ENCODE data around the gene COPS9.

COPS9 gene

DNA sequence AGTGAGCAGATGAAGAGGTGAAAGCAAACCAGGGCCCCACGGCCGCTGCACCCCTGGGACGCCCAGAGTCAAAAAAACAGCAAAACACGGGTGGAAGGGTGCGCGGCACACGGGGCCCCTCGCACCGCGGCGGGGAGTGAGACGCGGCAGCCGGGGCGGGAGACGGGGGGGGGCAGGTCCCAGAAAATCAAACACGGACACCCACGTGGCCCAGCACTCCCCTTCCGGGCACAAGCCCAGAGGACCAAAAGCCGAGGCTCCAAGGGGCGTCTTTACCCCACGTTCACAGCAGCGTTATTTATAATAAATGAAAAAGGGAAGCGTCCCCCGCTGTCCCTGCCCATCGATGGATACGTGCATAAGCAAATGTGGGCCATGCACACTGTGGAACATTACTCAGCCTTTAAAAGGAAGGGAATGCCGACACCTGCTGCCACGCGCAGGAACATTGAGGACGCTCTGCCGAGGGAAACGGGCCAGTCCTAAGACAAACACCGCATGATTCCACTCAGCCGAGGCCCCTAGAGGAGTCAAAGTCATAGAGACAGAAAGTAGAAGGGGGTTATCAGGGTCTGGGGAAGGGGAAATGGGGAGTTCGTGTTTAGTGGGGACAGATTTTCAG lies 677 bp upstream of the COPS9 start:
- H3K36me3 ChIP-seq (ENCODE audit: control insufficient read depth in 1 of 2, insufficient read depth in 2 of 2, low read length in 2 of 2) = peaks cover 13 to 20% of the 10 kb centered on the region in 2 donors
- no peaks in the 10 kb centered on the region for H3K27me3 ChIP-seq (ENCODE audit: control insufficient read depth in 1 of 2, insufficient read depth in 2 of 2, low read length in 2 of 2)
- peak overlapping the region; percentile 89 to 97 for H3K4me3 ChIP-seq (ENCODE audit: low read depth in 1 of 2, low read length in 2 of 2)
- H3K9me3 ChIP-seq (ENCODE audit: control insufficient read depth in 1 of 2, low read length in 2 of 2) = no peaks in the 10 kb centered on the region
- H3K27ac ChIP-seq (ENCODE audit: low read depth, low read length) = no peak overlapping the region
- peak overlapping the region; percentile 59 to 64 for H3K9ac ChIP-seq (ENCODE audit: low read depth in 1 of 2, low read length in 2 of 2)
- H3K4me1 ChIP-seq (ENCODE audit: control insufficient read depth in 1 of 2, insufficient read depth in 2 of 2, low read length in 2 of 2) = peaks cover 11 to 14% of the 10 kb centered on the region in 2 donors

DNA sequence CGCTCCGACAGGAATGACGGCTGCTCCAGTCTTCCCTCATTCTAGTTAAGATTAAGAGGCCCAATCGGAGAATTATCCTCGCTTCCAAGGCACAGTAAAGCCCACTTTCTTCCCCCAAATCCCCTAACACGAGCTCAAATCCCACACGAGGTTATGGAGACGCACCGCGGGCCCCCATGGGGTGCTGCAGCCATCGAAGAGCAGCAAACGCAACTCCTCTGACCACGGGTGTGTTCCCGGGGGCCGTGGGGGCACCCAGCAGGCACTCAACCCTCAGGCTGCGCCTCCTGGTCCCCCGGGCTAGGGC lies 446 bp downstream of the COPS9 start:
- Histone ChIP-seq H3K9me3 (ENCODE audit: control insufficient read depth in 1 of 2, low read length in 2 of 2) (no peaks in the 10 kb centered on the region), H3K4me3 (ENCODE audit: low read depth in 1 of 2, low read length in 2 of 2) (peak overlapping the region; percentile 89 to 97), H3K27me3 (ENCODE audit: control insufficient read depth in 1 of 2, insufficient read depth in 2 of 2, low read length in 2 of 2) (no peaks in the 10 kb centered on the region), H3K36me3 (ENCODE audit: control insufficient read depth in 1 of 2, insufficient read depth in 2 of 2, low read length in 2 of 2) (peaks cover 19 to 31% of the 10 kb centered on the region in 2 donors), H3K9ac (ENCODE audit: low read depth in 1 of 2, low read length in 2 of 2) (peak overlapping the region; percentile 89 to 90), H3K4me1 (ENCODE audit: control insufficient read depth in 1 of 2, insufficient read depth in 2 of 2, low read length in 2 of 2) (peaks cover 11 to 14% of the 10 kb centered on the region in 2 donors), H3K27ac (ENCODE audit: low read depth, low read length) (no peak overlapping the region)

- Histone ChIP-seq H3K36me3 (ENCODE audit: control insufficient read depth in 1 of 2, insufficient read depth in 2 of 2, low read length in 2 of 2) (peaks cover 25 to 37% of the 10 kb centered on the region in 2 donors), H3K4me3 (ENCODE audit: low read depth in 1 of 2, low read length in 2 of 2) (peak overlapping the region; percentile 89 to 97), H3K27ac (ENCODE audit: low read depth, low read length) (no peak overlapping the region), H3K27me3 (ENCODE audit: control insufficient read depth in 1 of 2, insufficient read depth in 2 of 2, low read length in 2 of 2) (no peaks in the 10 kb centered on the region), H3K9ac (ENCODE audit: low read depth in 1 of 2, low read length in 2 of 2) (peak overlapping the region; percentile 89 to 90), H3K9me3 (ENCODE audit: control insufficient read depth in 1 of 2, low read length in 2 of 2) (no peaks in the 10 kb centered on the region), H3K4me1 (ENCODE audit: control insufficient read depth in 1 of 2, insufficient read depth in 2 of 2, low read length in 2 of 2) (peaks cover 11 to 14% of the 10 kb centered on the region in 2 donors)
These were observed 1.1 kb downstream of the COPS9 start for GRCh38 chr2:240134956-240135520.

- Histone ChIP-seq H3K36me3 (ENCODE audit: control insufficient read depth in 1 of 2, insufficient read depth in 2 of 2, low read length in 2 of 2) (peaks cover 29 to 43% of the 10 kb centered on the region in 2 donors), H3K4me1 (ENCODE audit: control insufficient read depth in 1 of 2, insufficient read depth in 2 of 2, low read length in 2 of 2) (peaks cover 11 to 14% of the 10 kb centered on the region in 2 donors), H3K9me3 (ENCODE audit: control insufficient read depth in 1 of 2, low read length in 2 of 2) (no peaks in the 10 kb centered on the region), H3K4me3 (ENCODE audit: low read depth in 1 of 2, low read length in 2 of 2) (no peak overlapping the region), H3K27me3 (ENCODE audit: control insufficient read depth in 1 of 2, insufficient read depth in 2 of 2, low read length in 2 of 2) (no peaks in the 10 kb centered on the region), H3K9ac (ENCODE audit: low read depth in 1 of 2, low read length in 2 of 2) (no peak overlapping the region), H3K27ac (ENCODE audit: low read depth, low read length) (no peak overlapping the region)
These were observed 1.6 kb downstream of the COPS9 start for GRCh38 chr2:240134466-240134865.

GRCh38 chr2:240133401-240133800 lies 2.7 kb downstream of the COPS9 start:
- Histone ChIP-seq H3K36me3 (ENCODE audit: control insufficient read depth in 1 of 2, insufficient read depth in 2 of 2, low read length in 2 of 2) (peaks cover 32 to 54% of the 10 kb centered on the region in 2 donors), H3K4me1 (ENCODE audit: control insufficient read depth in 1 of 2, insufficient read depth in 2 of 2, low read length in 2 of 2) (peaks cover 11 to 14% of the 10 kb centered on the region in 2 donors), H3K9me3 (ENCODE audit: control insufficient read depth in 1 of 2, low read length in 2 of 2) (no peaks in the 10 kb centered on the region), H3K27me3 (ENCODE audit: control insufficient read depth in 1 of 2, insufficient read depth in 2 of 2, low read length in 2 of 2) (no peaks in the 10 kb centered on the region), H3K9ac (ENCODE audit: low read depth in 1 of 2, low read length in 2 of 2) (no peak overlapping the region), H3K4me3 (ENCODE audit: low read depth in 1 of 2, low read length in 2 of 2) (no peak overlapping the region), H3K27ac (ENCODE audit: low read depth, low read length) (no peak overlapping the region)

- Histone ChIP-seq H3K4me3 (ENCODE audit: low read depth in 1 of 2, low read length in 2 of 2) (no peak overlapping the region), H3K9ac (ENCODE audit: low read depth in 1 of 2, low read length in 2 of 2) (no peak overlapping the region), H3K4me1 (ENCODE audit: control insufficient read depth in 1 of 2, insufficient read depth in 2 of 2, low read length in 2 of 2) (peaks cover 11 to 14% of the 10 kb centered on the region in 2 donors), H3K27me3 (ENCODE audit: control insufficient read depth in 1 of 2, insufficient read depth in 2 of 2, low read length in 2 of 2) (no peaks in the 10 kb centered on the region), H3K27ac (ENCODE audit: low read depth, low read length) (no peak overlapping the region), H3K36me3 (ENCODE audit: control insufficient read depth in 1 of 2, insufficient read depth in 2 of 2, low read length in 2 of 2) (peaks cover 39 to 61% of the 10 kb centered on the region in 2 donors), H3K9me3 (ENCODE audit: control insufficient read depth in 1 of 2, low read length in 2 of 2) (no peaks in the 10 kb centered on the region)
These were observed 3.5 kb downstream of the COPS9 start for GRCh38 chr2:240132651-240132980.

GRCh38 chr2:240131941-240132650 lies 4.0 kb downstream of the COPS9 start:
- Histone ChIP-seq H3K9me3 (ENCODE audit: control insufficient read depth in 1 of 2, low read length in 2 of 2) (no peaks in the 10 kb centered on the region), H3K4me3 (ENCODE audit: low read depth in 1 of 2, low read length in 2 of 2) (no peak overlapping the region), H3K4me1 (ENCODE audit: control insufficient read depth in 1 of 2, insufficient read depth in 2 of 2, low read length in 2 of 2) (peaks cover 11 to 14% of the 10 kb centered on the region in 2 donors), H3K36me3 (ENCODE audit: control insufficient read depth in 1 of 2, insufficient read depth in 2 of 2, low read length in 2 of 2) (peaks cover 40 to 66% of the 10 kb centered on the region in 2 donors), H3K27me3 (ENCODE audit: control insufficient read depth in 1 of 2, insufficient read depth in 2 of 2, low read length in 2 of 2) (no peaks in the 10 kb centered on the region), H3K9ac (ENCODE audit: low read depth in 1 of 2, low read length in 2 of 2) (no peak overlapping the region), H3K27ac (ENCODE audit: low read depth, low read length) (no peak overlapping the region)

- Histone ChIP-seq H3K9ac (ENCODE audit: low read depth in 1 of 2, low read length in 2 of 2) (no peak overlapping the region), H3K4me3 (ENCODE audit: low read depth in 1 of 2, low read length in 2 of 2) (no peak overlapping the region), H3K36me3 (ENCODE audit: control insufficient read depth in 1 of 2, insufficient read depth in 2 of 2, low read length in 2 of 2) (peaks cover 46 to 66% of the 10 kb centered on the region in 2 donors), H3K27me3 (ENCODE audit: control insufficient read depth in 1 of 2, insufficient read depth in 2 of 2, low read length in 2 of 2) (no peaks in the 10 kb centered on the region), H3K4me1 (ENCODE audit: control insufficient read depth in 1 of 2, insufficient read depth in 2 of 2, low read length in 2 of 2) (peaks cover 11 to 12% of the 10 kb centered on the region in 2 donors), H3K27ac (ENCODE audit: low read depth, low read length) (no peak overlapping the region), H3K9me3 (ENCODE audit: control insufficient read depth in 1 of 2, low read length in 2 of 2) (no peaks in the 10 kb centered on the region)
These were observed 4.8 kb downstream of the COPS9 start for GRCh38 chr2:240131296-240131695.

DNA sequence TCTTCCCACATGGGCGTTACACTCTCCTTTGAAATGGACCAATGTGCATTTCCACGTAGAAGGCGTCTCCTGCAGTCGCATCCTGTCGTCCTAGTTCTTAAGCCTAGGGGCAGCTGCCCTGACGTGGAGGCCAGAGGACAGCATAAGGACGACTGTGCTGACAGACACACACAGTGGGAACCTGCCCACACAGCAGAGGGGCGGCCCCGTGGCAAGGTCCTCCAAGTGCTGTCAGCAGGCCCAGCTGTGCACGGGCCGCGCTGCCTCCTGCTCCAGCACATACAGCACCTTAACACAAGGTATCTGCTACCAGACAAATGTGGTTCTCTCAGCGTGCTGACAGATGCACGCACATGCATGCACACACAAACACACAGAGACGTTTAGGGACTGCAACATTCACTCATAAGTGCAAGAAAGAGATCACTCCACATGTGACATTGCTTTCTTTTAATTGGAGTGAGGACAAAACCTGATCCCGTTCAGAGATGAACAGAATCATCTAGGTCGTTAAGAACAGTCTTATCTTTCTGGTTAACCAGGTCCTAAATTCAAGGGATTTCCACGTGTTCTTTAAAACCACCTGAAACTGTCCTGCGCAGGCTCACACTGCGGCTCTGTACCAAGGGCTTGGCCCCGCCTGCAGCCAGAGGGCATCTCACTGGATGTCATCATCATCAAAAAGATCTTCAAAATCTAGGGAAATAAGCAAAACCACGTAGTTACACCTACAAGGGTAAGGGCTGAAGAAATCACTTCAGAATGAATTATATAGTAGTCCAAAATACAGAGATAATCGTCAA lies 5.5 kb downstream of the COPS9 start:
- Histone ChIP-seq H3K27ac (ENCODE audit: low read depth, low read length) (no peak overlapping the region), H3K36me3 (ENCODE audit: control insufficient read depth in 1 of 2, insufficient read depth in 2 of 2, low read length in 2 of 2) (peaks cover 46 to 66% of the 10 kb centered on the region in 2 donors), H3K4me1 (ENCODE audit: control insufficient read depth in 1 of 2, insufficient read depth in 2 of 2, low read length in 2 of 2) (peaks cover 11% of the 10 kb centered on the region in 2 donors), H3K27me3 (ENCODE audit: control insufficient read depth in 1 of 2, insufficient read depth in 2 of 2, low read length in 2 of 2) (no peaks in the 10 kb centered on the region), H3K9ac (ENCODE audit: low read depth in 1 of 2, low read length in 2 of 2) (no peak overlapping the region), H3K9me3 (ENCODE audit: control insufficient read depth in 1 of 2, low read length in 2 of 2) (no peaks in the 10 kb centered on the region), H3K4me3 (ENCODE audit: low read depth in 1 of 2, low read length in 2 of 2) (no peak overlapping the region)

Measured in duodenal mucosa (tissue), 2 donors.